GM19468 (cell line): ENCODE data around the gene CHCHD3.

Experiments
- ATAC-seq: cut with Tn5 transposase; IDR thresholded peaks from one replicate; pipeline ENCODE4 v1.9.1; 2021; ENCODE audit warnings: mild to moderate bottlenecking, moderate library complexity, moderate number of reproducible peaks; ENCODE audit not compliant: unreplicated experiment; ENCODE audit errors: extremely low read depth

Gene CHCHD3

DNA sequence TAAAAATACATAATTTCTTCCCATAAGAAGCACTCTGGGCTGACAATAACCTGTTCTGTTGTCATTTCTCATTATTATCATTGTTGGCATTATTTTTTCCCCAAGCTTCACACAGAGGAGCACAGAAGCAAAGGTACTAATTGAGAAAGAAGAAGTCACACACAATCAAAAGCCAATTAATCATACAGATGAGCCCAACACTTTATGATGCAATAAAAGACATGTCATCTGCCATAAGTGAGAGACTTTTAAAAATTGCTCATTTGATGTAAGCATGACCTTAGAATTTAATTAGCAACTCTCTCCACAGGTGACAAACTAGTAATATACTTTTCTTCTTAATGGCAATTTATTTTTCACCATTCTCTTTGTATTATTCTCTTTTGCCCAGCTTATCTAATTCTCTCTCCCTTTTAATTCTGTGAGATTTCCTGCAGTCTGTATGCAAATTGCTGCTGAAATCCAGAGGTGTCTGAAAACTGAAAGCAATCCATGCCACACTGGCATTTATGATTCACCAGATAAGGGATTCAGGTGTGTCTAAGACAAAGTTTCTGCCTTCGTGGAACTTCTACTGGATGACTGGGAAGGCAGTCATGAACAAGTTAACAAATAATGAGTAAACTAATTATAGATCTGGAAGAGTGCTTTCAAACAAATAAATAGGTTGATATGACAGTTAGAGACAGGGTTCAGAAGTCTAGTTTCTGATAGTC, 203.5 kb downstream of the CHCHD3 start:
- ATAC-seq, result no peak

DNA sequence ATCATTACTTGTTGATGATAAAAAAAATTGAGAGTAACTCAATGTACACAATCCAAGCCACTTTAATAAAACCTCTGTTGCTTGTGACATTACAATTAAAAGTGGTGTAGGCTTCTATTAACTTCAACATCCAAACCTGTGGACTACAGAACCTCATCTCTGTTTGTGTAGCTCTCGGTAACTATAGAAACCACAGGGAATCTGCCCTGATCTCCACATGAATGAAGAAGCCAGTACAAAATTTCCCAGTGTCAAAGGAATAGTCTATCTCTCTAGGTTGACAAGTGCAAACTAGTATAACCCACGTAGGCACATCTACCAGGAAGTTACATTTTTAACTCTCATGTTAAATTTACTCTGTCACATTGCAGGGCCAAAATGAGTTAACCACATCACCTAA, 204.3 kb downstream of the CHCHD3 start:
- no peak for ATAC-seq

DNA sequence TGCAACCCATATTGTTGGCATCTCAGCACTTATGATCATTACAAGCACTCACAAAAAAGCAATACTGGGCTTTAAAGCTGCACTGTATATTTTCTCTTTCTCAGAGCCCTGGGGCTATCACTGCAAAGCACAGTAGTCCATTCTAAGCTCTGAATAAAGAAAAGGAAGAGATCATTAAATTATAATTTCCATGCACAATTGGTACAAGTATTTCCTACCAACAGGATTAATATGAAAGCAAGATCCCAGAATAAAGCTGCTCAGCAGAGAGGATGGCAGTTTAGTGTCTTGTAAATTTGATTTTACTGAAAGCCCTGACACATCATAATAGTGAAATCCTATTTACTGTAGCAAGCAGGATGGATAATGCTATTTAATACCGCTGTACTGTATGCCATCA, 205.3 kb downstream of the CHCHD3 start:
- ATAC-seq, result no peak

DNA sequence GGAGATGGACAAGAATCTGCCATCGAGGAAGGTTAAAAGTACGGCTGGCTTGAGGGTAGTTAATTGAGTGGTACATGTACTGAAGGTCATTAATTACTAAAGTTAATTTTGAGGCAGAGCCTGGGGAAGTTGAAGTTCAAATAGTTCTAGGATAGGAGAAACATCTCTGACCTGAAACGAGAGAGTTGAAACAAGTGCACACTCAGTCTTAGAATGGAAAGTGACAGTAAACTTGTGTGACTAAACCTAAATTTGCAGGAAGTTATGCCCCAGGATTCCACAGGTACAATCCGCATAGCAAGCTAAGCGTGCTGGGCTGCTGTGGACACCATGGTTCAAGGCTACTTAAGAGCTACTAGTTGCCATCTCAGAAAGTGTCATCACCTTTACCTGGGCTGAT, 209.9 kb downstream of the CHCHD3 start:
- ATAC-seq, result no peak

DNA sequence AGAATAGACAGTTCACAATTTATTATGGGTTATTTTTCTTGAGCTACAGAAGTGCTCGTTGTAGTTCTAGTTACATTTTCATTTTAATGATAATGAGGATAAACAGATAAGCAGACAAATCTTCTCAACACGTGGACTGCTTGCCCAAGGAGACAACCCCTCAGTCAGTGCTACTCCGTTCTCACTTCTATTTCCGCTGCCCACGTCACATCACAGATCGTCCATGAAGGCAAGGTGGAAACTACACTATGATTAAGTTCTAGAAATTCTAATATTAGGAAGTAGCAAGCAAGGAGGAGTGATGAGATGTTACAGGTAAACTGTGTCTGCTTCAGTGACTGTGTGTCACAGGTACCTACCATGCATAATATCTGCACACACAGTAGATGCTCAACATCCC, 210.5 kb downstream of the CHCHD3 start:
- ATAC-seq, result no peak

DNA sequence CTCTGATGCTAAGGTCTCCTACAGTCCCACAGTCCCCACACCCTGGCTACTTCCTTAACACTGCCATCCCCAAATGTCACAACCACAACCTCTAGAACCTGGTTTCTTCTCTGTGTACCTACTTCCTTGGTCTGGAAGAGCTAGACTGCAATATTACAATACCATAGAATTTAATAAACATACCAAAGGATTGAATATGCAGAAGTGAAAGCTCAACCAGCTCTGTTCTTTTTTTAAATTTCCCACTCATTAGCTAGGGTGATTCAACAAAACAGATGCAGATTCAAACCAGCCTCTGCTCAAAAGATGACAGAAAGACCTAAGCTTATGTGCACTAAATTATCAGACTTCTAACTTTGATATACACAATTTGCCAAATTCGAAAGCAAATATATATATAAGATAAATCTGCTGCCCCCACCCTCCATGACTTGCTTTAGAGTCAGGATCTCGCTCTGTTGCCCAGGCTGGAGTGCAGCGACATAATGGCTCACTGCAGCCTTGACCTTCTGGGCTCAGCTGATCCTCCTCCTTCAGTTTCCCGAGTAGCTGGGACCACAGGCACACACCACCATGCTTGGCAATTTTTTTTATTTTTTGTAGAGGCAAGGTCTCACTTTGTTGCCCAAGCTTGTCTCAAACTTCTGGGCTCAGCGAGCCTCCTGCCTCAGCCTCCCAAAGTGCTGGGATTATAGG, 212.6 kb downstream of the CHCHD3 start:
- no peak for ATAC-seq

DNA sequence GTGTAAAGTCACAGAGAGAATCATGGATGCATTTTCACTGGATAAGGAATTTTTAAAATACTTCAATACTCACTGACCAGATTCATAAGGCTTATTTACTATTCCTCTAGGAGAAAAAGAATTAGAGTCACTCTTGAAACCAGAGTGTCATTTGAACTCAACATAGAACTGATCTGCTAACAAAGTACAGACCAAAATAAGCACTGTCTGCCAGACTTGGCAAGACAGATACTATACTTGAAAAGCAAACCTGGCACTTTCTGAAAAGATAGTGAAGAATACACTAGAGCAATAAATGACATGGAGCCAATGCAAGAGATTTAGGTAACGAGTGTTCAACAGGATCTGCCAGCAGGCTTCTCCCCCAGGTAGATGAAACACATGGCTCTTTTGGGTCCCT, 215.3 kb downstream of the CHCHD3 start:
- no peak for ATAC-seq

DNA sequence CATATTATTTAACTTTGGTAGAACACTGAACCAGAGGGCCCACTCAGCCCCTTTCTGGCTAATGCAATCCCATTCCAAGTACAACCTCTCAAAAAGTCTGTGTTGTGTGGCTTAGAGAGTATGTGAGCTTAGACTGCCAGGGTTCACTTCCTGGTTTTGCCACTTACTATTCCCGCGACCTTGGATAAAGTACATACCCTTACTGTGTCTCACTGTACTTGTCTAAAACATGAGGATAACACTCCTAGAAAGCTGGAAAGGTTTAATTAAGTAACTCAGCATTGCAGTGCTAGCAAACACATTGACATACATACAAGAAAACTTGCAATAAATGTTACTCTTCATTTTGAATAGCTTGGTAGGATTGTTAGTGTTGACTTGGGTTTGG, 215.8 kb downstream of the CHCHD3 start:
- ATAC-seq, result no peak

DNA sequence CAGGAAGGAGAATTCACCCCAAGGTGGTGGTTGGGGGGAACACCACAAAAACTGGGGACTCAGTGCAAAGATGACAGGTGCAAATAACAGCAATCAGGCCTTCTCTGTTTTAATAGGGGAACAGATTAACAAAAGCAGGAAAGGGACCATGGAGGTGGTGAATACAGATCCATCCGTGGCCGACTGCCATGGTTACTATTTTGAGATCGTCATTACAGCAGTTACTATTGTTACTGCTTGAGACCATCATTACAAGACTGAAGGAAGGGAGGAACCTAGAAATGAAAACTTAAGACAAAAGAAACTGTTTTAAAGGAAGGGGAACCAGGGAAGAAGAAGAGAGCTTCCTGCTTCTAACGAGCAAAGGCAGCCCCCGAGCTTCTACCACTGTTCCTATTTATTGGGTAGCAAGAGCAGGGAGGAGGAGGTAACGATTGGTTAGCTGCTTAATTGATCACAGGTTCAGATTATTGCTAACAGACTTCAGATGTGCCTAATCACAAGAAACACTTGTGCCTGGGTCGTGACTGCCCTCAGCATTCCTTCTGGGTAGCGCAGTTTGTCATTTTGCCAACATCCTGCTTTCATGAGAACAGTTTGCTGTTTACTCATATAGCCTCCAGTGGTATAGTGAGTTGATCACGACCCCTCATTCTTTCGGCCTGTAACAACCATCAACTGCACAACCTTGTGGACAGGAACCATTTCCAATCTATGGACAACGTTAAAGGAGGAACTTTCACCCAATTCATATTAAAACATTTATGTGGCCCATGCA, 216.3 kb downstream of the CHCHD3 start:
- ATAC-seq, result no peak

DNA sequence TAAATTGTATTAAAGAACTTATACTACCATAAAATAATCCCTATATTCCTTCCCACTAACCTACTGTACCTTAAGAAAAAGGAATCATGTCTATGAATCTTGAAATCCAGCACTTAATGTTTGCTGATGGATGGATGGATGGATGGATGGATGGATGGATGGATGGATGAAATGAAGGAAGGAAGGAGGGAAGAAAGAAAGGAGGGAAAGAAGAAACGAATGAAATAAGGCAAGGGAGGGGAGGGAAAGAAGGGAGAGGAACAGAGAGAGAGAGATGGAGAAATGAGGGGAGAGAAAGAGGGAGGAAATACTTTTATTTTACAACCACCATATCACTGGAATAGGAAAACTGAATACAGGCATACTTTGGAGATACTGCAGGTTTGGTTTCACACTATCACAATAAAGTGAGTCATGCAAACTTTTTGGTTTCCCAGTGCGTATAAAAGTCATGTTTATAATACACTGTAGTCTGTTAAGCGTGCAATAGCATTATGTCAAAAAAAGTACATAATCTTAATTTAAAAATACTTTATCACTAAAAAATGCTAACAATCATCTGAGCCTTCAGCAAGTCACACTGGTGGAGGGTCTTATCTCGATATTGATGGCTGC, 219.8 kb downstream of the CHCHD3 start:
- ATAC-seq, result no peak

DNA sequence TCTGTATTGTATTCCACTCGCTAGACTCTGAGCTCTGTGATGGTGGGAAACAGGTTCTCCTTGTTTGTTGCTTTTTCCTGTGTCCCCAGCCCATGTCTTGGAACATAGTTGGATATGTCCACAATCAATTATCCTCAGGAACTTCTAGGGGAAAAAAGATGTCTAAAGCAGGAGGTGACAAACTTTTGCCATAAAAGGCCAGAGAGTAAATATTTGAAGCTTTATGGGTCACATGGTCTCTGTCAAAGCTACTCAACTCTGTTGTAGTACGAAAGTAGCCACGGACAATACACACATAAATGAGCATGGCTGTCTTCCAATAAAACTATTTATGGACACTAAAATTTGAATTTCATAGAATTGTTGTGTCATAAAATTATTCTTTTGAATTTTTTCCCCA, 220.5 kb downstream of the CHCHD3 start:
- no peak for ATAC-seq

DNA sequence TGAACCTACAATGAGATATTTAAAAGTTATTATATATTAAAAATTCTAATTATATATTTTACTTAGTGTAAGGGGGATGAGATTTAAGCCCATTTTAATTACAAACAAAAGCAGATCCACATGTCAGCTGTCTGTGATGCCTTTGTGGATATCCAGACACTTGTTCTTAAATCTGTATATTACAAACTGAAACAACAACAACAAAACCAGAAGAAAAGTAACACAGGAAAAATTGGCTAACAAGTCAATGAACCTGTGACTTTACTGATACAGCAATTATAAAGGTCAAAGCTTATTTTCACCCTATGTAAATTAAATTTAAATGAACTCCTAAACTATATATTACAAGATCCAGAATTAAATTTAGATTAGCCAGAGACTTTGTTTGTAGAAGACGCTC, 222.7 kb downstream of the CHCHD3 start:
- ATAC-seq, result no peak

DNA sequence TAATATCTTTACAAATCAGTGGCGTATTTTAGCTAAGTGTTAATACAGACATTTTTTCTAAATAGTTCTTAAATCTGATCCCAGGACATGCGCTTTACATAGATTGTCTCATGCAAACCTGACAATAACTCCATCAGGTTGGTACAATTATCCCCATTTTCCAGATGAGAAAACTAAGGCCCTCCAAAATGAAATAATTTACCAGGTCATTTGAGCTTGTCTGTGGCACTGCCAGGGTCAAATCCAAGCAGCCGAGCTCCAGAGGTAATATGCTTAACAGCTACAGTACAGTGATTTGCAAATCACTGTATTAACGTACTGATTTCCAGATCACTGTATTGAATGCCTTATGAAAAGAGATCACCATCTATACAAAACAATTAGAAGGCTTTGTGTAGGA, 223.1 kb downstream of the CHCHD3 start:
- no peak for ATAC-seq

DNA sequence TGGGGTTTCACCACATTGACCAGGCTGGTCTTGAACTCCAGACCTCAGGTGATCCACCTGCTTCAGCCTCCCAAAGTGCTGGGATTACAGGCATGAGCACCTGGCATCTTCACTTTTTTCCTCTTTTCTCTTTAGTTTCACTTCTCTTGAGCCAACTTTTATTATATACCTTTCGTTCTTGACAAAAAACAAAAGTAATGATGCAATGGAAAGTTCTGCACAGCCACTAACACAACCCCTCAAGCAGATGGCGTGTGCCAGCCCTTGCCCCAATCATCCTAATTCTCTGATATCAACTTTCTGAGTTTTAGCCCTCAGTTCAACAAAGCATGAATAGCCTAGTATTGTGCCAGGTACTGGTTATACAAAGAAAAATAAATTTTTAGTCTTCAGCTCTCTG, 223.6 kb downstream of the CHCHD3 start:
- no peak for ATAC-seq

DNA sequence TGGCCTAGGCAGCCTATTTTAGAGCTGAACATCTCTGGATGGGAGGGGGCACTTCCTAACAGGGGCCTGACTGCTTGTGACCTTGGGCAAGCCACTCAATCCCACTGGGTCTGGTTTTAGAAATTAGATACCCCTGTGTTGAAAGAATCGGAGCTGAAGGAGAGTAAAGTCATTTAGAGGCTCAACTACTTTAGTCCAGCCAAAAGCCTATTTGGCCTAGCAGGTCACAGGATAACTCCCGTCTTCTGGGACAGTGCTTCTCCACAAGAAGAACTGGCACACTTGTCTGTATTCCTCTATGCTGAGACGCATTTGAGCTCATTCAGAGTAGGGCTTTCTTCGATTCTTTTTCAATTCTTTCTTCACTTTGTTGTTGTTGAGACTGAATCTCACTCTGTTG, 224.2 kb downstream of the CHCHD3 start:
- ATAC-seq, result no peak

DNA sequence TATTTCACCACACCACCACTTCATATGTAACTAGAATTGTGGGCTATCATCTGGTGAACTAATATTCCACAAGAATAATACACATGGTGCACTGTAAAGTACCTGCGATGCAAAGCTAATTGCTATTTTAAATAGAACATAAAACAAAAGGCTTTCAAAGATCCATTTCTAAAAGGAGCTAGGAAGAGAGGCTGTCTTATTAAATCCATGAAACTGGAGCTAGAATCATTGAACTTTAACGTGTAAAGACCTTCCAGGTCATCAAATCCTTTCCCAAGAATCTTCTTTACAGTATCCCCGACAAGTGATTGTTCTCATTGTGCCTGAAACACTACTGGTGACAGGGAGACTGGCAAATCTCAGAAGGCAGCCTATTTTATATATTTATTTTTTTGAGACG, 224.9 kb downstream of the CHCHD3 start:
- ATAC-seq, result no peak

DNA sequence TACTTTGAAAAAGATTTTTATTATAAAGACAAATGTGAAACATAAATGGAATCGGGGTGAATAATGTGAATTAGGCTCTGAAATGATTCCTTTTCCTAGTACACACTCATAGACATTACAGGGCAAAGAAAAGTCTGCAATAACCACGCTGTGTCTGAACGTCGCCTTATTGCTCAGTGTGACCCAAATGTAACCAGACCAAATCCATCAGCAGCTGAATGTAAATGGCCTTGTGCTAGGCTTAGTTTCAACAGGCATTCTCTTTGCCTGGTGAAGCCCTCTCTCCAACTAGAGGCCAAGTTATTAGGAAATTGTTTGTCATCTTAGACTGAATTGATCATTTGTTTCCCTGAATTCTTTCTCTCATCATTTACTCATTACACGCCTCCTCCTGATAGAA, 225.5 kb downstream of the CHCHD3 start:
- no peak for ATAC-seq

DNA sequence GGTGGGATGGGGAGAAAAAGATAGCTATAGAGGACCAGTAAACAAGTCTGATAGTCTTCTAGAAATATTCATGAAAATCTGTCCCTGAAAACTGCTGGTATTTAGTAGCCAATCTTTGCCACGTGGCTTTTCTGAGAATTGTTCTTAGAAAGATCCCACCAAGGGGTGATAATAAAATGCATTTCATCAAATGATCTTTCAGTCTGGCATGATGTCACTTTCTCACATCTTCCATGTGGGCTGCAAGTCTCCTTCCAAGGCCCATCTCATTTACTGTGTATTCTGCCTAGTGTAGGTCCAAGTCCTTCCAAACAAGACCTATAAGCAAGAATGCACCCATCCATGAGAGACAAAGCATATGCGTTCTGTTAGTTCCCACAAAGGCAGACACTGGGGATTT, 226.0 kb downstream of the CHCHD3 start:
- no peak for ATAC-seq

DNA sequence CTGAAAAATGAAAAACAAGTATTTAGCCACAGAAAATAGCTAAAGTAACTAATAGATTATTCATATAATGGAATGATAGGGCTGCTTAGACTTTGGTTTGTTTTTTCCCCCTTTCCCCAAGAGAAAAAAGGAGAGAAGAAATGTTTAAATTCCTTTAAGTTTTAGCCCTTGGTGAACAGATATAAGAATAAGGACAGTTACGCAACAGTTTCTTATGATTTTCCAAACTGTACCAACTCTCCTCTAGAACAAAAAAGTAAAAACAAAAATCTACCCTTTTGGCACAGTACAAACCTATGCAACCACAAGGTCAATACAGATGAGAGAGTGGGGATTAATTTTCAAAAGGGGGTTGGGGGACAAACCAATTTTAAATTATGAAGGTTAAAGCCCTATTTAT, 227.7 kb downstream of the CHCHD3 start:
- ATAC-seq, result no peak

DNA sequence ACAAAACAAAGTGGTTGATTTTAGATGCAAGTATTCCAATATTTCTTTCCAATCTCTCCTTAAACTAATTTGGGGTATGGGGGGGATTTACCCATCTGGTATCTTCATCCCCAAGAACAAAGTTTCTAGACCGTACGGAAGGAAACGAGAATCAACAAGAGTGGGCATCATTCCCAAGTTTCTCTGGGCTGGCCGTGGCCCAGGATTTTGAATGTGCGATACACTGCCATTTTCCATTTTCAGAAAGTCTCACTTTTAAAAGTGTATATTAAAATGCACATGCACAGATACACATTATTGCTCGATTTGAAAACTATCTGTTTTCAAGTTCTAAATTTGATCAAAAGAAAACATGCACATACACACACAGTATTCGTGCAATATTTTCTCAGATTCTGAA, 234.5 kb downstream of the CHCHD3 start:
- ATAC-seq, result no peak

DNA sequence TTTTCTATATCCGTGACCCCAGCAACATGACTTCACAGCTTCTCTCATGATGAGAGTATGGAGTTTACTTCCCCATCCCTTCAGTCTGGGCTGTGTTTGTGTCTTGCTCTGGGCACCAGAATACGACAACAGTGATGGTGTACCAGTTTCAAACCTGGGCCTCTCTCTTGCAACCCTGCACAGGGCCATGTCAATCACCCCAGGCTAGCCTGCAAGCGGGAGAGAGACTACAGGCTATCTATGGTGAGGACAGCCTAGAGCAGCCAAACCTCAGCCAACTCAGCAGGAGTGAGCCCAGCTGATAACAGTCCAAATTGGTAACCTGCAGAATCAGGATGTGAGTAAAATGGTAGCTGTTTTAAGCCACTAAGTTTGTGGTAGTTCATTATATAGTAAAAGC, 235.8 kb downstream of the CHCHD3 start:
- no peak for ATAC-seq
